ENCODE measurements around the gene SLC9A9.

Gene SLC9A9

GRCh38 chr3:143358155-143358792, 490.0 kb downstream of the SLC9A9 start:
- DNase-seq (ENCODE audit: low spot score), result no peak

- no peak for DNase-seq (ENCODE audit: low spot score)
These were observed 490.6 kb downstream of the SLC9A9 start for GRCh38 chr3:143357700-143358099.

GRCh38 chr3:143356839-143357238, 491.4 kb downstream of the SLC9A9 start:
- DNase-seq (ENCODE audit: low spot score), result no peak

- DNase-seq (ENCODE audit: low spot score), result no peak
These were observed 493.9 kb downstream of the SLC9A9 start for GRCh38 chr3:143354342-143354741.

GRCh38 chr3:143352850-143353550, 495.3 kb downstream of the SLC9A9 start:
- DNase-seq (ENCODE audit: low spot score), result no peak

DNA sequence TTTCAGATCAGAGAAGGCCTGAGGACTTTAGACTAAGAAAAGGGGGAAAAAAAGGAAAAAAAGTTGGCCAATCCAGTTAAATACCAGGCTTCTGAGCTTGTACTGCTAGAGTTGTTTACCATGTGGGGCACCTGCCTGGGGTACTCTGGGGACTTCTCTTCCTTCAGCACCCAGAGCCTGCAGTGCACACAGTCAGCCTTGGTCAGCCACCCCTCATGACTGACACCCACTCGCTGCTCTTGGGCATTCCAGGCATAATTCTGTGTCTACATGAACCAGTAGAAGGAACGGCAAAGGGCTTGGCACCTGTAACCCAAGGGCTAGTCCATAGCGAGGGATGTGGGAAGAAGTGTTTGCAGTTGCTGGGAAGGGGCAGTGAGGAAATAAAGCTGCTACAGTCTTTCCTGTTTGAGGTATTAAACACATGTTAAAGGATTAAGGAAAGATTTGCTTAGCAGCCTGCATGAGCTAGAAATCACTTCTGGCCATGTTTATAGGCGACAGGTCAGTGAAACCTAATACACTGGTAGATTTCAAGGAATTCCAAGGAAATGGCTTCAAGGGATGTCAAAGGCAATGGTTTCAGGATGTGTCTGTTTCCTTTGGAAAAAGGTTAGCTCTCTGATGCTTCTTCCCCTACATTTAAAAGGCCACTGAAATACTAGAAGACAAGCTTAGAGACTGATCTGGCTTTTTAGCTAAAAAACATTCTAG, 496.2 kb downstream of the SLC9A9 start:
- DNase-seq (ENCODE audit: low spot score), result no peak

DNA sequence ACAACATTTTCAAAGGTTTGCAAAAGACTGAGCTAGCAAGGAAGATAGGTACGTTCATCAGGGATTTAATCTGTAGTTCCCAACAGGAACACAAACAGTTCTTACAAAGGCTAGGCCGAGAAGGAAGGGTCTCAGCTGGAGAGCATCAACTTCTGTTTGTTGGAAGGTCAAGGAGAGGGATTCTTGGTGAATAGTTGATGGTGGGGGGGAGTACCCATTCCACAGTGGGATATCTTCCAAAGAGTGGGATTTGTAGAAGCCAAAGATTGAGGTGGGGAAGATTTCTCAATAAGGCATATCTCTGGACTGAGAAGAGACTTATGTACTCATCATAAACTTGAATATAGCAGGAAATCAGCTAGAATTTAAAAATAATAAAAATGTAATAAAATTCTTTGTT, 496.9 kb downstream of the SLC9A9 start:
- DNase-seq (ENCODE audit: low spot score), result no peak

DNA sequence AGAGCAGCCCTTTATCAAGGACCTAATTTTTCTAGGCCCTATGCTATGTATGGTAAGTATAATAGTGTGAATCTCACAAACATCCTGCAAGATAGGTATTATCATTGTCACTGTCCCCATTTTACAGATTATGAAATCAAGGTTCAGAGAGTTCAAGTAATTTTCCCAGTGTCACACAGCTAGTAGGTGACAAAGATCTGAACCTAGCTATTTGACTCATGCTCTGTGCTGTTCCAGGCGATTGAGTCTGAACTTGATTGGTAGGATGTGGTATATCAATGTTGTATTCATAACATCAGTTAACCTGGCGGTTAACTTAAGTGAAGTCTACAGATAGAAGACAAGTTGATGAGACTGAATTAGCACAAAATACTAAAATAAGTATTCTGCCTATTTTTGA, 498.8 kb downstream of the SLC9A9 start:
- DNase-seq (ENCODE audit: low spot score), result no peak

DNA sequence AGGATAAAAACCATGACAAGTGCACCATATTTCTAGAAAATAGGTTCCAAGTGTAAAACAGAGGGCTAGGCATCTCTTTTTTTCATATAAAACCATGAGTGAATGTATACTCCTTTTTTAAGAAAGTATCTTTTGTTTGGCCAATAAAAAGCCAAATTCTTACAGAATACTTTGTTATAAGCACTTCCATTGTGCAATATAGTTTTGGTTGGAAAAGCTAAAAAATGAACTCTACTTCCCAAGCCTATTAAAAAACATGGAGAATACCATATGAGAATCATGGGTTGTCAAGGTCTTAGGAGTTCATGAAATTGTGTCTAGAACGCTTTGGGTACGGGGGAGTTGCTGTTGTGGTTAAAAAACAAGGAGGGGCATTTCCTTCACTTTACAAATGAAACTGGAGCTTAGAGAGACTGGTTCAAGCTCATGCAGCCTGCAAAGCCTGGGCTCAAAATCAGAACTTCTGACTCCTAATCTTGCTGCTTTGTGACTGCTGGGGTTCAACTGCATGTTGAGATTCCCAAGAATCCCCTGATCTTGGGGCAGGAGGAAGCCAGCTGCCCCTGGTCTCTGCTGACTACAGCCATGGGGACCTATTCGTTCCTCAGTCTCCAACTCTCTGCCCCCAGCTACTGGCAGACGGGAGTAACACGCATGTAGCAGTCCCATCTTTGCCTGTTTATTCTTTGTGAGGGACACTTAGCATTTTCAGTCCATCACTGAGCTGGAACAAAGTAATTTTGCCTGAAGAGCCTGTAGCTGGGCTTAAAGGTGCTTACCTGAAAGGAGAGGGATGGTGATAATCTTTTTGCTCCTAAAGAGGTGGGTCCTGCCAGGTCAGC, 499.6 kb downstream of the SLC9A9 start:
- no peak for DNase-seq (ENCODE audit: low spot score)

- DNase-seq (ENCODE audit: low spot score), result no peak
These were observed 503.6 kb downstream of the SLC9A9 start for GRCh38 chr3:143344516-143345165.

DNA sequence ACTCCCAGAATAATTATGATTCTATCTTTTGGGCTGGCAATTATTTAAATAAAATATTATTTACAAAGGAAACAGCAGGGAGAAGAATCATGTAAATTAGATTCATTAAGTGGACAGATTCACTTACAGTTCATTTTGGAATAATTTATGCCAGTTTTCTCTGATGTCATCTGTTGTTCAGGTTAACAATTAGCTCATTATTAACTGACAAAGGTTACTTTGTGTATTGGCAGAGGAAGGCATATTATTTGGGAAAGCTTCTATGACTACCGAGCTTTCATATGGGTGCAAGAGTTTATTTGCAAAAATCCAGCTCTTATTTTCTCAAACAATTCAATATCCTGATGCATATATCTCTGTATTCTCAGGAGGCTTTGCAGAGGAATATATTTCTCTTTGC, 504.3 kb downstream of the SLC9A9 start:
- DNase-seq (ENCODE audit: low spot score), result no peak

DNA sequence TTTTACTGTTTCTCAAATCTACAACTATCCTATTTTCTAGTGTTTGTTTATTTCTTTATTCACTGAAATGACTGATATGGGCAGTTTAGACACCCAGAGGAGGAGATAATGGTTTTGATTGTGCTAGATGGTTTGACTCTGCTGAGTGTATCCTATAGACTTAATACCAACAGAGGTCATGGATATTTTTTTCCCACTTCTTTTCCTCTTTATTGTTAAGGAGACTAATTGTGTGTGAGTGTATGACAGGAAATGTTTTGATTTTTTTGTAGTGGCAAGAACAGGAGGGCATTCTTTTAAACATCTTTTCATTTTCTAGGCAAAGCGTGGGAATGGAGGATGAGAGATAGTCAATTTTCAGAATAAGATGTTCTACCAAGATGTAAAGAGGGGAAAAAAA, 505.2 kb downstream of the SLC9A9 start:
- DNase-seq (ENCODE audit: low spot score), result no peak

DNA sequence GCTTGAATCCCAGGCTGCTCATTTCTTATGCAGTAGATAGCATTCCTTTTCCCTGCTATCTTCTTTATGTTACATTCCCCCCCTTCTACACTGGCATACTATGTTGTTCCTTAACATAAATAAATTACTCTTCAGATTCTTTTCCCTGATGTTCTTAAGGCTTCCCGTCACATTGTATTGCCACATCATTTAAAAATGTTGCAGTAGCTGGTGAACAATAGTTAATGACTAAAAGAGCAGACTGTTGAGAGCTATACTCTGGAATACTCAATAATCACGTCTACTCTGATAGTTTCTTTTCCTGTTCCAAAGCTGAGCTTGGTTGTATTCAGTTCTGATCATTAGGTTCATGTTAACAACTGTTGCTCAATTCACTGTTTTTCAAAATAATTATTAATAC, 508.8 kb downstream of the SLC9A9 start:
- no peak for DNase-seq (ENCODE audit: low spot score)

DNA sequence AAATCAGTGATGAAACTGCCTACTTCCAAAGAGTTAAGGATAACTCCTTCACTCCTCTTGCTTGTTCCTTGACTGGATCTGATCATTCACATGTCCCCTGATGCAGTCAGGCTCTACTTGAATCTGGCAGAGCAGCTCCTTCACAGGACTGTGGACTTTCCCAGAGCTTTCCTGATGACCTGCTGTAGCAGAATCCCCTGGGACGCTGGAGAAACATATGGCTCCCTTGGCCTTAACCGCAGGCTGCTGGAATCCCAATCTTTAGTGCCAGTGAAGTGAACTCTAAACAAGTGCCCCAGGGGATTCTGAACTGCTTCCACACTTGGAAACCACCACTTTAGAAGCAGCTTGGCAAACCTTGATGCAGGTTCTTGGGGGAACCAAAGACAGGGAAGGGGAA, 510.9 kb downstream of the SLC9A9 start:
- no peak for DNase-seq (ENCODE audit: low spot score)

- no peak for DNase-seq (ENCODE audit: low spot score)
These were observed 514.0 kb downstream of the SLC9A9 start for GRCh38 chr3:143334231-143334630.

DNA sequence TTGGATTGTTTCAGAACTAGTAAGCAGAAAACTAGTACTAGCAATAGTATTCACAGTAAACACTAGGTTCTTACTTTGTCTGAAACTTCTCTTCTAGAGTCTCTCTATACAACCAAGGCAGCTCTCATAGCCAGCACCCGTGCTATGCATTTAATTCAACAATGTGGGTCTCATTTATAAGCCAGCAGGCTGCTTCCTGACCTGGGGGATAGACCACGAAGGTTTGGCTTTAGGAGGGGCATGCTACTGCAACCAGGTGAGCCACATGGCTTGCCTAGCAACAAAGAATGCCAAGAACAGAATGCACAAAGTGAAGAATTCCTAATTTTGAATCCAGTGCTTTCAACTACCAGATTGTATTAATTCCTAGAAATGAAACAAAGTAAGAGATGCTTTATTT, 514.9 kb downstream of the SLC9A9 start:
- DNase-seq (ENCODE audit: low spot score), result no peak

DNA sequence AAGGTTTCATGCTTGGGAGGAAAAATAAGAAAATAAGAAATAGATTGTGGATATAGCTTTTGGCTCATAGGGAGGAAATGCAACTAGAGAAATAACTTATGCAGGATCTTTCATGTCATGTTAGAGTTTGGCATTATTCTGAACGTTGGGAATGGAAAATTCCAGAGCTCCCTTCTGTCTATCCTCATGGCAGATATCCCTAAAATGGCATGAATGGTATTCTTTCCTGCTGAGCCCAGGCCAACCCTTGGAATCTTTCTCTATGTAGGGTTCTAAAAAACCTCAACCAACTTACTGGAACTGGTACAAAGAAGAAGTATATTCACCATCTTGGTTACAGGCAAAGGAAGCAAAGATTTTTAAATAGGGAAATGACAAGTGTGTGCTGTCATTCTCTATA, 516.2 kb downstream of the SLC9A9 start:
- DNase-seq (ENCODE audit: low spot score), result no peak

DNA sequence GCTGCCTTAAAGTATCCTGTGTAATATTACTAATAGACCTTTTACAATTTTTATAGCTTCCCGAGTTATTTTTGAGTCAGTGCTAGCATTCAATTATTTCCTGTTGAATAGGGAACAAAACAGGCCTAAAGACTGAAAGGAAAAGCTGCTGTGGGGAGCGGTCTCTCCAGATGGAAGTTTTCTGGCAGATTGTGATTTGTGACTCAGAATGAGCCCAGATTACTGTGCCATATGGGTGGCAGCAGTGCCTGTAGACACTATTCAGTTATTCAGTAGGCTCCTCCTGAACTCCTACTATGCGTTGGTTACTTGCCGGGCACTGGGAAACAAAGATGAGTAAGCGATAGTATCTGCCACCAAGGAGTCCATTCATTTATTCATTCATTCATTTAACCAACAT, 516.9 kb downstream of the SLC9A9 start:
- peak; percentile 8 for DNase-seq (ENCODE audit: low spot score)

DNA sequence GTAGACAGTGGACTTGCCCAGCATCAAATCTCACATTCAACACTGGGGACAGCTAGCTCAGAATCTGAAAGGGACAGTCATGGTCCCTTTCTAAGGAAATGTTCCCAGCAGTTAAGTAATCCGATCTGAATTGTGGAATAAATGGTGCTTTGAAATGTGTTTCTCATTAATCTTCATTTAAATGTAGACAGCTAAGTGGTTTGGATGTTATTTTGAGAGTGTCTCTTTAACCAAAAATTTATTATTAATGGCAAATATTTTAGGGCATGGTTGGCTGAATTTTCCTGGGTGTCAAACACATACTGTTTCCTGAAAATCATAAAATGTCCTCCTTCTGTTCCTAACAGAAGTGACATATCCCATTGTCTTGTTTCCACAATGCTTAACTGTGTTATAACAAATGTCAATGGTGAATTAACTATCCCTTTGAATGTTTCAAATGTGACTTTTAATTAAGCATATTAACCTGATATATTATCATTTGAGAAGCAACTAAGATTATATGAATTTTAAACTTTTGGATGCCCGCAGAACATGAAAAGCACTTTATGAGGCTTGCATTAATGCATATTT, 517.9 kb downstream of the SLC9A9 start:
- DNase-seq (ENCODE audit: low spot score), result no peak

DNA sequence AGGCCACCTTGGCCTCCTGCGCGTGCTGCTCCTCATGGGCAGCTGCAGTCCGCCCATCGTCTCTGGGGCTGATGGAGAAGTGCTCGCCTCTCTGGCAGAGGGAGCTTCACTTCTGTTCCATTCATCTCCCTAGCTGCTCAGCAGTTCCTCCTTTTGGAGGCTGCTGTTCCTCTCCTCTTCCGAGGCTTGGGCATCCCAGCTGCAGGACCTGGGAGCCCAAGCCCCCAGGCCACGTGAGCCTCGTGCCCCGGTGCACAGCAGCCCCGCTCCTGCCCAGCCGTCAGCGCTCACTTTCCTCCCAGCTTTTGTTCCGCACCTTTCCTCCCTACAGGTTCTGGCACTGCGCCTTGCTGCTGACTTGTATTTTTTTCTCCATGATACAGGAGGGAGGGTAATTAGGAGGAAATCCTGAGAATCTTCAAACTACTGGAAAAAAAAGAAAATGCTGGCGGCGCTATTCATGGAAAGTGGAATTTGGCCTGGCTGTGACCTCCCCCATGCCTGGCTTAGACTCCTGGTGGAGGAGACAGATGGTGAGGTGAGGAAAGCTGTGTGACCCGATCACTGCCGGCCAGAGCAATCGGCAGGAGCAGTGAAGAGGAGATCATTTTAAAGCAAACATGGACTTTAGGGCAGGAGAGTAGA, 518.6 kb downstream of the SLC9A9 start:
- DNase-seq (ENCODE audit: low spot score), result peak; percentile 44

- no peak for DNase-seq (ENCODE audit: low spot score)
These were observed 519.8 kb downstream of the SLC9A9 start for GRCh38 chr3:143328451-143328850.

All from cerebellar cortex (tissue), 1 donor.